H9 (cell line): ENCODE data around the gene PGBD5. TPM values are rescaled to one million over a fixed set of nuclear protein-coding genes. Genes with fewer than 3 reads are reported as not detected.

ENCODE experiments used
- DNase-seq: peaks from one replicate; pipeline ENCODE4 v3.0.0-alpha.2; 2017
- H2AFZ ChIP-seq: one replicate; pipeline ENCODE4 v1.6.1; 2013; ENCODE audit warnings: mild to moderate bottlenecking, low read length, control low read depth, moderate library complexity
- H2AK5ac ChIP-seq: 2 replicates; pipeline ENCODE4 v1.6.1; 2013; ENCODE audit warnings: low read length, control low read depth, mixed read lengths; ENCODE audit not compliant: insufficient read length
- H2BK120ac ChIP-seq: one replicate; pipeline ENCODE4 v1.6.1; 2013; ENCODE audit warnings: low read depth, mild to moderate bottlenecking, low read length, control low read depth, inconsistent platforms; ENCODE audit not compliant: poor library complexity, severe bottlenecking
- H2BK12ac ChIP-seq: 2 replicates; pipeline ENCODE4 v1.6.1; 2013; ENCODE audit warnings: low read length, control low read depth, mixed read lengths, low read depth; ENCODE audit not compliant: insufficient read length
- H2BK15ac ChIP-seq: 2 replicates; pipeline ENCODE4 v1.6.1; 2013; ENCODE audit warnings: low read depth, low read length, control low read depth
- H2BK20ac ChIP-seq: one replicate; pipeline ENCODE4 v1.6.1; 2013; ENCODE audit warnings: low read depth, mild to moderate bottlenecking, low read length, control low read depth, inconsistent platforms; ENCODE audit not compliant: poor library complexity, severe bottlenecking
- H2BK5ac ChIP-seq: 2 replicates; pipeline ENCODE4 v1.6.1; 2013; ENCODE audit warnings: low read length, control low read depth, mixed read lengths; ENCODE audit not compliant: insufficient read length
- H3K14ac ChIP-seq: 2 replicates; pipeline ENCODE4 v1.6.1; 2013; ENCODE audit warnings: low read length, control low read depth; ENCODE audit not compliant: insufficient read depth
- H3K18ac ChIP-seq: 2 replicates; pipeline ENCODE4 v1.6.1; 2013; ENCODE audit warnings: low read depth, mild to moderate bottlenecking, mixed read lengths, low read length, control low read depth; ENCODE audit not compliant: insufficient read length
- H3K23ac ChIP-seq: 2 replicates; pipeline ENCODE4 v1.6.1; 2013; ENCODE audit warnings: low read length, control low read depth, mixed read lengths, low read depth; ENCODE audit not compliant: insufficient read length
- H3K23me2 ChIP-seq: 2 replicates; pipeline ENCODE4 v1.6.1; 2013; ENCODE audit warnings: low read depth, mild to moderate bottlenecking, mixed read lengths, low read length, control low read depth; ENCODE audit not compliant: insufficient read length, poor library complexity, severe bottlenecking
- H3K27ac ChIP-seq: 2 replicates; pipeline ENCODE4 v1.5.1; 2013; ENCODE audit warnings: low read length, control low read depth, mixed read lengths, low read depth; ENCODE audit not compliant: insufficient read length
- H3K27me3 ChIP-seq: 2 replicates; pipeline ENCODE4 v1.6.1; 2013; ENCODE audit warnings: low read length, control low read depth, inconsistent platforms; ENCODE audit not compliant: insufficient read depth
- H3K4ac ChIP-seq: 2 replicates; pipeline ENCODE4 v1.6.1; 2013; ENCODE audit warnings: low read depth, mild to moderate bottlenecking, control low read depth, inconsistent platforms, low read length, moderate library complexity
- H3K4me1 ChIP-seq: 2 replicates; pipeline ENCODE4 v1.6.1; 2013; ENCODE audit warnings: low read length, control low read depth, inconsistent platforms; ENCODE audit not compliant: insufficient read depth
- H3K4me2 ChIP-seq: 2 replicates; pipeline ENCODE4 v1.6.1; 2013; ENCODE audit warnings: low read length, control low read depth, mixed read lengths; ENCODE audit not compliant: insufficient read length, insufficient read depth
- H3K56ac ChIP-seq: 2 replicates; pipeline ENCODE4 v1.6.1; 2013; ENCODE audit warnings: low read depth, mild to moderate bottlenecking, mixed read lengths, low read length, control low read depth; ENCODE audit not compliant: insufficient read length
- H3K79me1 ChIP-seq: 2 replicates; pipeline ENCODE4 v1.6.1; 2013; ENCODE audit warnings: low read depth, mild to moderate bottlenecking, moderate library complexity, low read length, control low read depth, inconsistent platforms; ENCODE audit not compliant: insufficient read depth, poor library complexity, severe bottlenecking
- H3K79me2 ChIP-seq: 2 replicates; pipeline ENCODE4 v1.6.1; 2013; ENCODE audit warnings: low read length, control low read depth, inconsistent platforms; ENCODE audit not compliant: insufficient read depth
- H3K9ac ChIP-seq: 2 replicates; pipeline ENCODE4 v1.6.1; 2013; ENCODE audit warnings: low read length, control low read depth, mixed read lengths; ENCODE audit not compliant: insufficient read length; ENCODE audit errors: extremely low read depth
- H3K9me3 ChIP-seq: one replicate; pipeline ENCODE4 v1.6.1; 2013; ENCODE audit warnings: low read depth, low read length, inconsistent platforms; ENCODE audit not compliant: control insufficient read depth
- H3T11ph ChIP-seq: one replicate; pipeline ENCODE4 v1.6.1; 2013; ENCODE audit warnings: mild to moderate bottlenecking, low read length, control low read depth, inconsistent platforms
- H4K20me1 ChIP-seq: one replicate; pipeline ENCODE4 v1.6.1; 2013; ENCODE audit not compliant: control insufficient read depth, insufficient read length, insufficient read depth
- H4K5ac ChIP-seq: 2 replicates; pipeline ENCODE4 v1.6.1; 2013; ENCODE audit warnings: low read depth, mild to moderate bottlenecking, mixed read lengths, low read length, control low read depth; ENCODE audit not compliant: insufficient read length
- H4K8ac ChIP-seq: replicated peaks from 2 replicates; pipeline ENCODE4 v1.6.1; 2013; ENCODE audit warnings: low read length, control low read depth, mixed read lengths, low read depth; ENCODE audit not compliant: insufficient read length
- H4K91ac ChIP-seq: 2 replicates; pipeline ENCODE4 v1.6.1; 2013; ENCODE audit warnings: low read depth, mild to moderate bottlenecking, moderate library complexity, mixed read lengths, low read length, control low read depth; ENCODE audit not compliant: insufficient read length
- H3K27ac Mint-ChIP-seq, 3 experiments: 2 replicates in 2 of 3; 3 replicates in 1 of 3; pipeline ENCODE4 v1.8.0; 2020 to 2021; ENCODE audit warnings: mixed read lengths in 3 of 3, mild to moderate bottlenecking in 1 of 3, moderate library complexity in 1 of 3
- H3K27me3 Mint-ChIP-seq: 2 replicates; pipeline ENCODE4 v1.8.0; 2021; ENCODE audit warnings: low read depth, mild to moderate bottlenecking, moderate library complexity, mixed read lengths
- H3K36me3 Mint-ChIP-seq, 3 experiments: 2 replicates in 2 of 3; 3 replicates in 1 of 3; pipeline ENCODE4 v1.8.0; 2020 to 2021; ENCODE audit warnings: low read depth in 3 of 3, mixed read lengths in 3 of 3; ENCODE audit not compliant: insufficient read depth in 1 of 3
- H3K4me1 Mint-ChIP-seq, 2 experiments: 2 replicates each; pipeline ENCODE4 v1.8.0; 2020; ENCODE audit warnings: mixed read lengths in 2 of 2
- H3K4me3 Mint-ChIP-seq, 2 experiments: 2 replicates in 1 of 2; 3 replicates in 1 of 2; pipeline ENCODE4 v1.8.0; 2020 to 2021; ENCODE audit warnings: mild to moderate bottlenecking in 2 of 2, mixed read lengths in 2 of 2, moderate library complexity in 1 of 2
- H3K9me3 Mint-ChIP-seq, 2 experiments: 2 replicates in 1 of 2; 3 replicates in 1 of 2; pipeline ENCODE4 v1.8.0; 2020; ENCODE audit warnings: mild to moderate bottlenecking in 2 of 2, mixed read lengths in 2 of 2, moderate library complexity in 1 of 2
- CTCF ChIP-seq: fragments of 200-600 bp; sonication (generic); conservative IDR thresholded peaks from 3 replicates; pipeline ENCODE4 v1.8.0; 2021; ENCODE audit warnings: antibody characterized with exemption, mild to moderate bottlenecking
- WGBS: extraction: QIAGEN DNeasy Blood & Tissue Kit; methylation state at CpG from one replicate; pipeline ENCODE4 v1.1.7; 2013; ENCODE audit warnings: missing lambda C conversion rate, low lambda C conversion rate, mixed read lengths; ENCODE audit not compliant: insufficient read length; ENCODE audit errors: extremely low coverage; 5-methylcytosine and 5-hydroxymethylcytosine counted together
- total RNA-seq: library from RNA; stranded (reverse); gene quantifications from 2 replicates; pipeline ENCODE4 v1.2.1, GENCODE V29; 2021

Gene PGBD5
- total RNA-seq, 1 experiment from 2014 or later: 19.1 TPM

- Histone ChIP-seq H3K23ac (no peak overlapping the region), H2BK20ac (no peak overlapping the region), H2BK5ac (no peak overlapping the region), H3K4ac (no peak overlapping the region), H3K79me2 (no peaks in the 10 kb centered on the region), H3K14ac (no peak overlapping the region), H3K18ac (no peak overlapping the region), H2BK15ac (no peak overlapping the region), H3T11ph (no peak overlapping the region), H4K5ac (no peak overlapping the region), H3K23me2 (no peaks in the 10 kb centered on the region), H4K91ac (no peak overlapping the region), H3K27ac (no peak overlapping the region), H2AFZ (no peak overlapping the region), H4K8ac (no peak overlapping the region), H2AK5ac (no peak overlapping the region), H3K9me3 (no peaks in the 10 kb centered on the region), H3K4me2 (no peak overlapping the region), H3K9ac (no peak overlapping the region), H2BK120ac (no peak overlapping the region), H3K56ac (no peak overlapping the region), H3K4me1 (no peaks in the 10 kb centered on the region), H3K79me1 (no peaks in the 10 kb centered on the region), H3K27me3 (no peaks in the 10 kb centered on the region), H2BK12ac (no peak overlapping the region), H4K20me1 (no peaks in the 10 kb centered on the region)
- Mint-ChIP-seq H3K27ac (no peak overlapping the region), H3K4me3 (no peak overlapping the region), H3K36me3 (peaks cover 11 to 29% (median 19%) of the 10 kb centered on the region in 3 experiments; a peak in 6 of 7 replicates), H3K27me3 (no peaks in the 10 kb centered on the region; the same call in 1 of the 2 replicates), H3K4me1 (peaks cover 4 to 15% of the 10 kb centered on the region in 2 experiments), H3K9me3 (no peaks in the 10 kb centered on the region)
- no CpG with 5 or more reads among the region's 7 CpGs for WGBS
- DNase-seq: no peak
- TF ChIP-seq CTCF: no peak
Observed at GRCh38 chr1:230340526-230341161, 85.5 kb downstream of the PGBD5 start.
